ENCODE results near the gene RABGAP1L. TPM values are rescaled to one million over a fixed set of nuclear protein-coding genes. Genes with fewer than 3 reads are reported as not detected.
"Not testable (repeated sequence)": the region's sequence is repeated elsewhere in the genome, so short reads cannot be mapped to it uniquely, and the experiment has no call there.

RABGAP1L gene
- total RNA-seq, 1 donor: 29.8 TPM

GRCh38 chr1:174584071-174584470, 424.8 kb downstream of the RABGAP1L start:
- TF ChIP-seq CTCF (IDR thresholded peaks at IDR 0.05; ENCODE audit: insufficient read depth, low read depth, low read length): no peak

GRCh38 chr1:174588618-174589017, 429.3 kb downstream of the RABGAP1L start:
- DNase-seq (ENCODE audit: low read depth); H3K4me3 ChIP-seq (ENCODE audit: low read depth, low read length): not testable (repeated sequence)

More at GRCh38 chr1:174584071-174584470, 424.8 kb downstream of the RABGAP1L start:
- no peak for DNase-seq (ENCODE audit: low read depth)
- no peak overlapping the region for H3K4me3 ChIP-seq (ENCODE audit: low read depth, low read length)

GRCh38 chr1:174605198-174605597, 445.9 kb downstream of the RABGAP1L start:
- no peak for TF ChIP-seq CTCF (IDR thresholded peaks at IDR 0.05; ENCODE audit: insufficient read depth, low read depth, low read length)
- no peak for DNase-seq (ENCODE audit: low read depth)

GRCh38 chr1:174606471-174606870, 447.2 kb downstream of the RABGAP1L start:
- no peak for DNase-seq (ENCODE audit: low read depth)
- no peak overlapping the region for H3K4me3 ChIP-seq (ENCODE audit: low read depth, low read length)
- no peak for TF ChIP-seq CTCF (IDR thresholded peaks at IDR 0.05; ENCODE audit: insufficient read depth, low read depth, low read length)

More at GRCh38 chr1:174605198-174605597, 445.9 kb downstream of the RABGAP1L start:
- H3K4me3 ChIP-seq (ENCODE audit: low read depth, low read length): no peak overlapping the region

DNA sequence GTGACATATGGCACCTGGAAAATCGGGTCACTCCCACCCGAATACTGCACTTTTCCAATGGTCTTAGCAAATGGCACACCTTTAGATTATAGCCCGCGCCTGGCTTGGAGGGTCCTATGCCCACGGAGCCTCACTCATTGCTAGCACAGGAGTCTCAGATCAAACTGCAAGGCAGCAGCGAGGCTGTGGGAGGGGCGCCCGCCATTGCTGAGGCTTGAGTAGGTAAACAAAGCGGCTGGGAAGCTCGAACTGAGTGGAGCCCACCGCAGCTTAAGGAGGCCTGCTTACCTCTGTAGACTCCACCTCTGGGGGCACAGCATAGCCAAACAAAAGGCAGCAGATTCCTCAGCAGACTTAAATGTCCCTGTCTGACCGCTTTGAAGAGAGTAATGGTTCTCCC, 458.6 kb downstream of the RABGAP1L start:
- not testable (repeated sequence) for H3K4me3 ChIP-seq (ENCODE audit: low read depth, low read length); DNase-seq (ENCODE audit: low read depth)

- no peak for DNase-seq (ENCODE audit: low read depth)
- H3K4me3 ChIP-seq (ENCODE audit: low read depth, low read length): no peak overlapping the region
- TF ChIP-seq CTCF (IDR thresholded peaks at IDR 0.05; ENCODE audit: insufficient read depth, low read depth, low read length): no peak
Measured at GRCh38 chr1:174623324-174624035, 464.2 kb downstream of the RABGAP1L start.

GRCh38 chr1:174626031-174627025, 467.0 kb downstream of the RABGAP1L start:
- no peak for DNase-seq (ENCODE audit: low read depth)
- no peak for TF ChIP-seq CTCF (IDR thresholded peaks at IDR 0.05; ENCODE audit: insufficient read depth, low read depth, low read length)
- no peak overlapping the region for H3K4me3 ChIP-seq (ENCODE audit: low read depth, low read length)
